ENCODE data around the gene TUBA4B. TPM values are rescaled to one million over a fixed set of nuclear protein-coding genes. Genes with fewer than 3 reads are reported as not detected.

TUBA4B gene
- total and polyA plus RNA-seq, 2 donors (not counting 3 experiments of a cell fraction or from before 2014, with no cell fraction given), result not detected

DNA sequence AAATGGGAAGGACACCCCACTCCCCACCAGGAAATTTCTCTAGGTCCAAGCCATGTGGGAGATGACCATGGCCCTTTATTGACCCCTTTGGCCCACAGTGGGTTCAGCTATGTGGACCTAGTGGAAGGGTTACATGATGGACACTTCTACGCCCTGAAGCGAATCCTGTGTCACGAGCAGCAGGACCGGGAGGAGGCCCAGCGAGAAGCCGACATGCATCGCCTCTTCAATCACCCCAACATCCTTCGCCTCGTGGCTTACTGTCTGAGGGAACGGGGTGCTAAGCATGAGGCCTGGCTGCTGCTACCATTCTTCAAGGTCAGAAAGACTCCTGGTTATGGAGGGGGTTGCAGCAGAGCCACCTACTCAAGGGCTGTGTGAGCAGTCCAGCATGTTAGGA, 6.5 kb upstream of the TUBA4B start:
- Histone ChIP-seq H3K4me1 (ENCODE audit: control insufficient read depth, extremely low read depth, insufficient read depth, low read length) (peaks cover 31% of the 10 kb centered on the region), H4K20me1 (replicated peaks; ENCODE audit: control insufficient read depth, extremely low read depth, insufficient read depth, low read length) (no peaks in the 10 kb centered on the region), H3K4me3 (replicated peaks in 1 of 3; ENCODE audit: insufficient read depth in 1 of 3, low read depth in 1 of 3, low read length in 3 of 3) (no peak overlapping the region), H3K9ac (replicated peaks; ENCODE audit: extremely low read depth, insufficient read depth, low read length) (no peak overlapping the region), H3K9me1 (replicated peaks; ENCODE audit: control insufficient read depth, extremely low read depth, insufficient read depth, low read length) (no peaks in the 10 kb centered on the region), H3K9me3 (replicated peaks; ENCODE audit: control insufficient read depth, insufficient read depth, low read length) (no peaks in the 10 kb centered on the region), H3K27me3 (ENCODE audit: control insufficient read depth in 2 of 2, insufficient read depth in 2 of 2, low read length in 2 of 2) (no peaks in the 10 kb centered on the region), H2AFZ (ENCODE audit: low read depth, low read length) (no peak overlapping the region), H3K79me2 (ENCODE audit: control insufficient read depth, insufficient read depth, low read length) (peaks cover 15% of the 10 kb centered on the region), H3K27ac (ENCODE audit: insufficient read depth, low read depth, low read length) (no peak overlapping the region), H3K36me3 (ENCODE audit: control insufficient read depth in 2 of 2, extremely low read depth in 1 of 2, insufficient read depth in 2 of 2, low read length in 2 of 2) (peaks cover 2% of the 10 kb centered on the region in 2 experiments), H3K4me2 (ENCODE audit: insufficient read depth, low read length) (no peak overlapping the region)
- TF ChIP-seq, protein P1, sequence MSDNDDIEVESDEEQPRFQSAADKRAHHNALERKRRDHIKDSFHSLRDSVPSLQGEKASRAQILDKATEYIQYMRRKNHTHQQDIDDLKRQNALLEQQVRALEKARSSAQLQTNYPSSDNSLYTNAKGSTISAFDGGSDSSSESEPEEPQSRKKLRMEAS (IDR thresholded peaks at IDR 0.05; ENCODE audit: insufficient read depth, insufficient read length), result no peak
- TF ChIP-seq FOS (IDR thresholded peaks at IDR 0.05; ENCODE audit: borderline replicate concordance, insufficient read depth, low read length), result no peak
- no TSS peak for BruUV-seq (replicated peaks)
- DNase-seq (ENCODE audit: low read depth, low spot score) (no peak), FAIRE-seq (no peak)
- CTCF ChIA-PET, result no interaction called here
- POLR2A ChIA-PET, result no interaction called here
- dilution Hi-C loops (cut with MboI; ENCODE audit: extremely low pct_ligation_motif_present, low sequenced_read_pairs), result no loop called here
- intact Hi-C loops (cut with micrococcal nuclease), result no loop called here

GRCh38 chr2:219247678-219248642, 5.1 kb upstream of the TUBA4B start:
- peaks cover 2% of the 10 kb centered on the region in 2 experiments for H3K36me3 ChIP-seq (ENCODE audit: control insufficient read depth in 2 of 2, extremely low read depth in 1 of 2, insufficient read depth in 2 of 2, low read length in 2 of 2)
- no peak overlapping the region for H3K9ac ChIP-seq (replicated peaks; ENCODE audit: extremely low read depth, insufficient read depth, low read length)
- H3K4me3 ChIP-seq (replicated peaks in 1 of 3; ENCODE audit: insufficient read depth in 1 of 3, low read depth in 1 of 3, low read length in 3 of 3), result no peak overlapping the region
- H3K27me3 ChIP-seq (ENCODE audit: control insufficient read depth in 2 of 2, insufficient read depth in 2 of 2, low read length in 2 of 2), result no peaks in the 10 kb centered on the region
- dilution Hi-C loops (cut with MboI; ENCODE audit: extremely low pct_ligation_motif_present, low sequenced_read_pairs), result no loop called here
- no TSS peak for BruUV-seq (replicated peaks)
- H3K4me1 ChIP-seq (ENCODE audit: control insufficient read depth, extremely low read depth, insufficient read depth, low read length), result peaks cover 38% of the 10 kb centered on the region
- TF ChIP-seq POLR2AphosphoS5 (IDR thresholded peaks at IDR 0.05; ENCODE audit: insufficient read depth, low read depth, low read length), result no peak
- TF ChIP-seq, protein P1 (IDR thresholded peaks at IDR 0.05; ENCODE audit: insufficient read depth, insufficient read length), result no peak
- no peak for TF ChIP-seq CTCF (IDR thresholded peaks at IDR 0.05; ENCODE audit: extremely low read depth in 1 of 2, insufficient read depth in 1 of 2, low read depth in 1 of 2, low read length in 2 of 2)
- TF ChIP-seq MYC (IDR thresholded peaks at IDR 0.05; ENCODE audit: low read depth, low read length), result no peak
- TF ChIP-seq FOS (IDR thresholded peaks at IDR 0.05; ENCODE audit: borderline replicate concordance, insufficient read depth, low read length), result no peak
- TF ChIP-seq JUN (IDR thresholded peaks at IDR 0.05; ENCODE audit: borderline replicate concordance, insufficient read depth, insufficient read length, low read depth), result no peak
- TF ChIP-seq POLR2A (IDR thresholded peaks at IDR 0.05; ENCODE audit: low read depth, low read length), result no peak
- TF ChIP-seq EZH2 (IDR thresholded peaks at IDR 0.05; ENCODE audit: borderline replicate concordance, low read depth, low read length, severe bottlenecking), result no peak
- no peak for TF ChIP-seq GATA2 (IDR thresholded peaks at IDR 0.05; ENCODE audit: insufficient read depth, insufficient read length, low read depth, low read length)
- ChIA-PET POLR2A (interaction anchor here (1.0 kb wide), 2 partner anchors 30 to 71 kb away, joined by 3 to 7 read pairs; partner anchors contain the start of gene CNPPD1), CTCF (interaction anchor here (2.2 to 3.3 kb wide), 3 partner anchors 30 to 77 kb away, joined by 8 to 25 read pairs (median 17); partner anchors contain the start of gene DNAJB2)
- intact Hi-C loops (cut with micrococcal nuclease), result no loop called here
- DNase-seq (ENCODE audit: low read depth, low spot score) (no peak), FAIRE-seq (no peak)
- no peaks in the 10 kb centered on the region for H3K9me1 ChIP-seq (replicated peaks; ENCODE audit: control insufficient read depth, extremely low read depth, insufficient read depth, low read length)
- H3K79me2 ChIP-seq (ENCODE audit: control insufficient read depth, insufficient read depth, low read length), result peaks cover 15% of the 10 kb centered on the region
- no peak overlapping the region for H3K27ac ChIP-seq (ENCODE audit: insufficient read depth, low read depth, low read length)
- H2AFZ ChIP-seq (ENCODE audit: low read depth, low read length), result no peak overlapping the region
- no peak overlapping the region for H3K4me2 ChIP-seq (ENCODE audit: insufficient read depth, low read length)
- H3K9me3 ChIP-seq (replicated peaks; ENCODE audit: control insufficient read depth, insufficient read depth, low read length), result no peaks in the 10 kb centered on the region
- no peaks in the 10 kb centered on the region for H4K20me1 ChIP-seq (replicated peaks; ENCODE audit: control insufficient read depth, extremely low read depth, insufficient read depth, low read length)

Measured in endothelial cell of umbilical vein (primary cell).